K562 (cell line): ENCODE results near the gene ZFP36. TPM values are rescaled to one million over a fixed set of nuclear protein-coding genes. Genes with fewer than 3 reads are reported as not detected.

ENCODE experiments used
- BCOR ChIP-seq: fragments of 450-650 bp; IDR thresholded peaks from 2 replicates; pipeline ENCODE4 v1.6.1; 2016
- CEBPG ChIP-seq, 3 experiments: fragments of 200-800 bp in 1 of 3; sonication (Bioruptor generic) in 1 of 3; sonication (generic) in 1 of 3; formaldehyde crosslinking in 1 of 3; IDR thresholded peaks in 2 of 3; conservative IDR thresholded peaks in 1 of 3; 2 replicates each; pipeline versions ENCODE4 v1.6.1 to v1.8.0; 2016 to 2022; ENCODE audit warnings: missing compliant biosample characterization in 2 of 3, missing genetic modification characterization in 2 of 3, mild to moderate bottlenecking in 1 of 3, missing genetic modification reagents in 1 of 3
- CHD7 ChIP-seq: fragments of 200-600 bp; sonication (generic); IDR thresholded peaks from one replicate; pipeline ENCODE4 v1.6.1; 2012; ENCODE audit warnings: mild to moderate bottlenecking, low read depth, low read length, inconsistent platforms
- HCFC1 ChIP-seq: IDR thresholded peaks from 2 replicates; pipeline ENCODE4 v1.6.1; 2012; ENCODE audit warnings: low read depth, low read length, improper control_type of control experiment
- HNRNPH1 ChIP-seq: fragments of 200-400 bp; formaldehyde crosslinking; optimal IDR thresholded peaks from 2 replicates; pipeline ENCODE3; 2017; ENCODE audit warnings: low read depth, mild to moderate bottlenecking, low read length, moderate library complexity
- NONO ChIP-seq, 2 experiments: fragments of 200-400 bp in 1 of 2; fragments of 450-650 bp in 1 of 2; formaldehyde crosslinking in 1 of 2; IDR thresholded peaks; 2 replicates each; pipeline ENCODE4 v1.6.1; 2017; ENCODE audit warnings: low read depth in 2 of 2, mild to moderate bottlenecking in 2 of 2, moderate library complexity in 2 of 2, low read length in 1 of 2
- NR2C2 ChIP-seq, 2 experiments: fragments of 200-800 bp in 1 of 2; sonication (Bioruptor generic) in 1 of 2; sonication (generic) in 1 of 2; formaldehyde crosslinking in 1 of 2; IDR thresholded peaks; 2 replicates each; pipeline versions ENCODE4 v1.6.1 to v1.8.0; 2016 to 2022; ENCODE audit warnings: mild to moderate bottlenecking in 1 of 2, missing compliant biosample characterization in 1 of 2, missing genetic modification characterization in 1 of 2, missing genetic modification reagents in 1 of 2
- PHB2 ChIP-seq: fragments of 450-650 bp; IDR thresholded peaks from 2 replicates; pipeline ENCODE4 v1.6.1; 2017; ENCODE audit warnings: low read depth
- RBFOX2 ChIP-seq: fragments of 200-400 bp; formaldehyde crosslinking; IDR thresholded peaks from 2 replicates; pipeline ENCODE4 v1.6.1; 2017; ENCODE audit warnings: low read depth, mild to moderate bottlenecking, low read length, moderate library complexity
- ZC3H11A ChIP-seq: IDR thresholded peaks from 2 replicates; pipeline ENCODE4 v1.6.1; 2012; ENCODE audit warnings: low read depth, low read length, improper control_type of control experiment
- ZFPM2 ChIP-seq: fragments of 250-450 bp; sonication (Bioruptor Pico); IDR thresholded peaks from 2 replicates; pipeline ENCODE4 v1.5.1; 2022; ENCODE audit warnings: mild to moderate bottlenecking
- ZNF436 ChIP-seq: fragments of 250-450, 450-650 bp; sonication (Bioruptor Pico); formaldehyde crosslinking; IDR thresholded peaks from 2 replicates; pipeline ENCODE4 v1.7.0; 2020; ENCODE audit warnings: mild to moderate bottlenecking
- ZNF75A ChIP-seq: fragments of 450-650 bp; formaldehyde crosslinking; IDR thresholded peaks from 2 replicates; pipeline ENCODE4 v1.4.0; 2020; ENCODE audit warnings: mild to moderate bottlenecking
- polyA plus RNA-seq, 8 experiments: library from polyadenylated mRNA; depleted of rRNA in 4 of 8; stranded (reverse) in 5 of 8; unstranded in 3 of 8; fragments of >200 nt; fragmentation: Nextera tagmentation in 2 of 8; fragmentation: Illumina TruSeq in 1 of 8; extraction: Ambion mirVana in 2 of 8; extraction: Trizol in 1 of 8; gene quantifications; 2 replicates each; pipeline versions ENCODE4 v1.2.1 to v1.2.3, GENCODE V29; 2011 to 2014; ENCODE audit warnings: inconsistent platforms in 1 of 8, missing spikeins in 1 of 8
- total RNA-seq, 7 experiments: library from RNA; depleted of rRNA in 6 of 7; stranded (reverse); fragments of >200 nt in 6 of 7; fragmentation: Illumina TruSeq in 2 of 7; extraction: Trizol in 2 of 7; gene quantifications; 2 replicates each; pipeline versions ENCODE4 v1.2.1 to v1.2.3, GENCODE V29; 2011 to 2021; ENCODE audit warnings: low replicate concordance in 1 of 7
- TF ChIP-seq, protein P1 (sequence below): fragments of 450-650 bp; IDR thresholded peaks from one replicate; pipeline ENCODE4 v1.6.1; 2018; ENCODE audit warnings: mild to moderate bottlenecking, moderate library complexity; ENCODE audit not compliant: partially characterized antibody

ZFP36 gene
- total and polyA plus RNA-seq, 9 of the 15 experiments (the other 6 are each of a cell fraction or from before 2014, with no cell fraction given), result 1.0 to 20.1 (median 3.5) TPM

- TF ChIP-seq ZFPM2 (CRISPR knock-in tag) (no peak), RBFOX2 (peak; percentile 76), ZNF436 (no peak), PHB2 (no peak), HNRNPH1 (no peak), ZC3H11A (no peak), NR2C2 (CRISPR knock-in tag; IDR thresholded peaks at IDR 0.05) (no peak), NR2C2 (tag; IDR thresholded peaks at IDR 0.05) (no peak), BCOR (peak; percentile 70), ZNF75A (CRISPR knock-in tag) (no peak), NONO (IDR thresholded peaks at IDR 0.05; ENCODE audit: low read depth in 2 of 2, low read length in 1 of 2) (peak in 1 of 2 experiments; percentile 88; a peak in 1 of 4 replicates), CHD7 (no peak), HCFC1 (no peak), CEBPG (CRISPR knock-in tag; IDR thresholded peaks at IDR 0.05) (no peak), CEBPG (tag; conservative IDR thresholded peaks at IDR 0.05 in 1 of 2, IDR thresholded peaks at IDR 0.05 in 1 of 2) (no peak)
- TF ChIP-seq, protein P1, sequence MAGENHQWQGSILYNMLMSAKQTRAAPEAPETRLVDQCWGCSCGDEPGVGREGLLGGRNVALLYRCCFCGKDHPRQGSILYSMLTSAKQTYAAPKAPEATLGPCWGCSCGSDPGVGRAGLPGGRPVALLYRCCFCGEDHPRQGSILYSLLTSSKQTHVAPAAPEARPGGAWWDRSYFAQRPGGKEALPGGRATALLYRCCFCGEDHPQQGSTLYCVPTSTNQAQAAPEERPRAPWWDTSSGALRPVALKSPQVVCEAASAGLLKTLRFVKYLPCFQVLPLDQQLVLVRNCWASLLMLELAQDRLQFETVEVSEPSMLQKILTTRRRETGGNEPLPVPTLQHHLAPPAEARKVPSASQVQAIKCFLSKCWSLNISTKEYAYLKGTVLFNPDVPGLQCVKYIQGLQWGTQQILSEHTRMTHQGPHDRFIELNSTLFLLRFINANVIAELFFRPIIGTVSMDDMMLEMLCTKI, result no peak
These were observed 3.0 kb upstream of the ZFP36 start (continued) for GRCh38 chr19:39403331-39404312.
